ENCODE results near the gene GDF11. TPM values are rescaled to one million over a fixed set of nuclear protein-coding genes. Genes with fewer than 3 reads are reported as not detected.

The GDF11 gene
- polyA plus RNA-seq, 1 experiment, result 4.2 TPM

DNA sequence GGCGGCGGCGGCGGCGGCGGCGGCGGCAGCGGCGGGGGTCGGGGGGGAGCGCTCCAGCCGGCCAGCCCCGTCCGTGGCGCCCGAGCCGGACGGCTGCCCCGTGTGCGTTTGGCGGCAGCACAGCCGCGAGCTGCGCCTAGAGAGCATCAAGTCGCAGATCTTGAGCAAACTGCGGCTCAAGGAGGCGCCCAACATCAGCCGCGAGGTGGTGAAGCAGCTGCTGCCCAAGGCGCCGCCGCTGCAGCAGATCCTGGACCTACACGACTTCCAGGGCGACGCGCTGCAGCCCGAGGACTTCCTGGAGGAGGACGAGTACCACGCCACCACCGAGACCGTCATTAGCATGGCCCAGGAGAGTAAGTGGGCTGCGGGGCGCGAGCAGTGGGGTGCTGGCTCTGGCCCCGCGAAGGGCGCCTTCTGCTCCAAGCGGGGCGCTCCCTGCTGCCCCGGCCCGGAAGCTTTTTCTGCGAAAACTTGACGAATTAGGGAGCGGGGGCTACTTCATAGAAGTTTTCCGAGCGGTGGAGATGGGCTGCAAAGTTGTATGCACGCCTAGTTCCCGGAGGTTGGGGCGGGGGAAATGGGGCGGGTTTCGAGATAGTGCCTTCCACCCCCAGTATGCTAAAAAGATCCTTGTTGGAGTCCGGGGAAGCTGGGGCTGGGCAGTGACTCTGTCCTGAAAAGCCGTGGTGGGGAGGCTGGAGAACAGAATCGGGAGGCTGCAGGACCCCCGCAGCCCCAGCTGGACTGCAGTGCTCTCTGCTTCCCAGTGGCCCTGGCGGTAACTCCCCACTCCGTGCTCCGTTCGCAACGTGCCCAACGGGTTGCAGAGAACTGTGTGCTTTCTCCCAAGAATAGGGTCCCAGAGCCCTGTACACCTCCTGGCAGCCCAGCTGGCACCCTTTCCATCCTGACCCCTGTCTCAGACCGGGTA, 751 bp downstream of the GDF11 start:
- POLR2A ChIA-PET, result interaction anchor here (0.6 to 1.5 kb wide), 6 partner anchors 14 to 300 kb away, joined by 3 to 9 read pairs (median 3); partner anchors contain the start of genes CD63 and DNAJC14
- Histone ChIP-seq H3K4me3 (ENCODE audit: low read depth, low read length) (peak overlapping the region; percentile 79), H3K27me3 (ENCODE audit: control insufficient read depth, insufficient read depth, low read length) (no peaks in the 10 kb centered on the region), H3K27ac (ENCODE audit: low read depth, low read length) (peak overlapping the region; percentile 65), H3K9me3 (ENCODE audit: control insufficient read depth, insufficient read depth, low read length) (no peaks in the 10 kb centered on the region; the same call in 1 of the 2 replicates)
- DNase-seq (ENCODE audit: low read depth, low spot score), result no peak
- CTCF ChIA-PET, result interaction anchor here (0.5 to 1.7 kb wide), 4 partner anchors 20 to 287 kb away, joined by 3 to 6 read pairs (median 4); partner anchors contain the start of genes ORMDL2 and RAB5B
- TF ChIP-seq CTCF (IDR thresholded peaks at IDR 0.05; ENCODE audit: low read depth, low read length), result 0 out of 2 replicates have a peak, but pooled peaks have one; percentile 6

- no peaks in the 10 kb centered on the region; the same call in 1 of the 2 replicates for H3K9me3 ChIP-seq (ENCODE audit: control insufficient read depth, insufficient read depth, low read length)
- TF ChIP-seq CTCF (IDR thresholded peaks at IDR 0.05; ENCODE audit: low read depth, low read length), result no peak
- no peak for DNase-seq (ENCODE audit: low read depth, low spot score)
- H3K27ac ChIP-seq (ENCODE audit: low read depth, low read length), result no peak overlapping the region
- CTCF ChIA-PET, result interaction anchor here (0.5 to 1.7 kb wide), 3 partner anchors 20 to 286 kb away, joined by 3 to 6 read pairs (median 3); partner anchors contain the start of gene RAB5B
- H3K27me3 ChIP-seq (ENCODE audit: control insufficient read depth, insufficient read depth, low read length), result no peaks in the 10 kb centered on the region
- H3K4me3 ChIP-seq (ENCODE audit: low read depth, low read length), result peak overlapping the region; percentile 79
- POLR2A ChIA-PET, result interaction anchor here (0.7 to 1.5 kb wide), 5 partner anchors 15 to 203 kb away, joined by 3 to 9 read pairs (median 3); partner anchors contain the start of genes CD63 and DNAJC14
These were observed 1.6 kb downstream of the GDF11 start for GRCh38 chr12:55744340-55745030.

DNA sequence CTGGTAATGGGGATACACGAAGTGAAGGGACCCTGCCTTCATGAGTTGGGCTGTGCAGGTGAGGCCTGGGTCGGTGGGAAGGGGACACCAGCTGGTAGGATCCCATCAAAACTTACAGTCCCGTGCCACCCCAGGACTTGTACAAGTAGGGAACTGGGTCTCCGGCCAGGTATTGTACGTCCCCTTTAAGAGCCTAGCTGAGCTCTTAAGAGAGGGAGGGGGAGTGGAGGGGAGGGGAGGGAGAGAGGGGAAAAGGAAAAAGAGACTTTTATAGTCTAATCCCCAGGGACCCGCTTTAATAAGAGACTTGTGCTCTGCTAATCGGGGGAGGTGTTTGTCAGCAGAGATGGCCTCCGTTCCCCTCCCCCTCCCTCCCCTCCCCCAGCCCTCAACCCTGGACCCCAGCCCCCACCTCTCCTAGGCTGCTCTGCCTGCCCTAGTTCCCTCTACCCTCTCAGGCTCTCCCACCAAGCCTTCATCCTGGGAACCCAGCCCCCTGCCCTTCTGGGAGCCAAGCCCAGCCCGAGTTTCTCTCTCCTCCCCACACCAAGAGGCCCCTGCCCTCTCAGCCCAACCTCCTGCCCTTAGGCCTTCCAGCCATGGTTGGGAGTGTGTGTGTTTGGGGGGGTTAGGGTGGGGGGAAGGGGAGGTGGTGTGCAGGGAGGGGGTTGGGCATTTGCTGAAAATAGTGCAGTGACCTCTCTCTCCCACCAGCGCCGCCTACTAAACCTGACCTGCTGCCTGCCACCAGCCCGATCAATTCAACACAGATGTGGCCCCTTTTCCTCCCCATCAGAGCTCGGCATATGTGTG, 2.6 kb downstream of the GDF11 start:
- ChIA-PET CTCF (interaction anchor here (0.6 to 3.9 kb wide), 2 partner anchors 7 to 11 kb away, joined by 4 to 32 read pairs; no protein-coding TSS in a partner anchor), POLR2A (no interaction called here)
- no peak for DNase-seq (ENCODE audit: low read depth, low spot score)
- TF ChIP-seq CTCF (IDR thresholded peaks at IDR 0.05; ENCODE audit: low read depth, low read length), result no peak
- H3K27me3 ChIP-seq (ENCODE audit: control insufficient read depth, insufficient read depth, low read length), result no peaks in the 10 kb centered on the region
- no peaks in the 10 kb centered on the region; the same call in 1 of the 2 replicates for H3K9me3 ChIP-seq (ENCODE audit: control insufficient read depth, insufficient read depth, low read length)
- no peak overlapping the region for H3K27ac ChIP-seq (ENCODE audit: low read depth, low read length)
- H3K4me3 ChIP-seq (ENCODE audit: low read depth, low read length), result peak overlapping the region; percentile 79

GRCh38 chr12:55746174-55746912, 3.4 kb downstream of the GDF11 start:
- Histone ChIP-seq H3K9me3 (ENCODE audit: control insufficient read depth, insufficient read depth, low read length) (no peaks in the 10 kb centered on the region; the same call in 1 of the 2 replicates), H3K4me3 (ENCODE audit: low read depth, low read length) (0 out of 2 replicates have a peak overlapping the region, but pooled peaks have one; percentile 22), H3K27me3 (ENCODE audit: control insufficient read depth, insufficient read depth, low read length) (no peaks in the 10 kb centered on the region), H3K27ac (ENCODE audit: low read depth, low read length) (no peak overlapping the region)
- ChIA-PET POLR2A (interaction anchor here (0.6 kb wide), 1 partner anchor 103 kb away, joined by 9 read pairs; no protein-coding TSS in a partner anchor), CTCF (interaction anchor here (2.2 to 3.9 kb wide), 2 partner anchors 8 to 194 kb away, joined by 9 to 32 read pairs; no protein-coding TSS in a partner anchor)
- TF ChIP-seq CTCF (IDR thresholded peaks at IDR 0.05; ENCODE audit: low read depth, low read length), result no peak
- DNase-seq (ENCODE audit: low read depth, low spot score), result no peak

Data from AG04450 (cell line).